Measurements from ENCODE around the gene MAP2K7.

DNA sequence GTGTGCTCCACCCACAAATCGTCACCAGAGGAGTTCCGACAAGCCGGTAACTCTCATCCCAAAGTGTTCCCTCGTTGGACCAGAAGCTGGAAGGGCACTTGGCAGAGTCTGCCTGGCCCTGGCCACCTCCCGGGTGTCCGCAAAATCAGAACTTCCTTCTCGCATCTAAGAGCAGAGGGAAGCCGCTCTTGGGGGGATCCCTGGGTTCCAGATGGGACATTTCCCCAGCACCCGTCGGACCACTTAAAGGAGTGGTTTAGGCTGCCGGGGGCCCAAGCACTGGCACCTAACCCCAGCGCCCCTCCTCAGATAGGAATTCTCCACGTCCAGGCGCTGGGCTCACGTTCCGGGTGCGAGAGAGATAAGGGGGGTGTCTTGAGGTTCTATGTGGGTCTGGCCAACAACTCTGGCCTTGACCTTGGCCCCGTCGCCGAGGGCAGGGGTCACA lies 857 bp upstream of the MAP2K7 start:
- TF ChIP-seq, protein P1, sequence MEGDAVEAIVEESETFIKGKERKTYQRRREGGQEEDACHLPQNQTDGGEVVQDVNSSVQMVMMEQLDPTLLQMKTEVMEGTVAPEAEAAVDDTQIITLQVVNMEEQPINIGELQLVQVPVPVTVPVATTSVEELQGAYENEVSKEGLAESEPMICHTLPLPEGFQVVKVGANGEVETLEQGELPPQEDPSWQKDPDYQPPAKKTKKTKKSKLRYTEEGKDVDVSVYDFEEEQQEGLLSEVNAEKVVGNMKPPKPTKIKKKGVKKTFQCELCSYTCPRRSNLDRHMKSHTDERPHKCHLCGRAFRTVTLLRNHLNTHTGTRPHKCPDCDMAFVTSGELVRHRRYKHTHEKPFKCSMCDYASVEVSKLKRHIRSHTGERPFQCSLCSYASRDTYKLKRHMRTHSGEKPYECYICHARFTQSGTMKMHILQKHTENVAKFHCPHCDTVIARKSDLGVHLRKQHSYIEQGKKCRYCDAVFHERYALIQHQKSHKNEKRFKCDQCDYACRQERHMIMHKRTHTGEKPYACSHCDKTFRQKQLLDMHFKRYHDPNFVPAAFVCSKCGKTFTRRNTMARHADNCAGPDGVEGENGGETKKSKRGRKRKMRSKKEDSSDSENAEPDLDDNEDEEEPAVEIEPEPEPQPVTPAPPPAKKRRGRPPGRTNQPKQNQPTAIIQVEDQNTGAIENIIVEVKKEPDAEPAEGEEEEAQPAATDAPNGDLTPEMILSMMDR (IDR thresholded peaks at IDR 0.05) = no peak
- no peak for TF ChIP-seq POLR2A (IDR thresholded peaks at IDR 0.05)
